Activated CD8-positive, alpha-beta memory T cell treated with anti-CD3 and anti-CD28 coated beads, Interleukin-2, amount 50 U/mL, for 4 hours (primary cell): ENCODE data around the gene GPT2.
"Not testable (repeated sequence)": the region's sequence is repeated elsewhere in the genome, so short reads cannot be mapped to it uniquely, and the experiment has no call there.

Experiments
- DNase-seq: peaks from one replicate; pipeline ENCODE4 v3.0.0-alpha.2; 2020

The GPT2 gene

GRCh38 chr16:46866286-46866685, 17.9 kb upstream of the GPT2 start:
- no peak for DNase-seq

GRCh38 chr16:46867486-46867885, 16.7 kb upstream of the GPT2 start:
- not testable (repeated sequence) for DNase-seq

GRCh38 chr16:46868891-46869290, 15.3 kb upstream of the GPT2 start:
- not testable (repeated sequence) for DNase-seq

- DNase-seq: no peak
These were observed 12.6 kb upstream of the GPT2 start for GRCh38 chr16:46871597-46871996.

DNA sequence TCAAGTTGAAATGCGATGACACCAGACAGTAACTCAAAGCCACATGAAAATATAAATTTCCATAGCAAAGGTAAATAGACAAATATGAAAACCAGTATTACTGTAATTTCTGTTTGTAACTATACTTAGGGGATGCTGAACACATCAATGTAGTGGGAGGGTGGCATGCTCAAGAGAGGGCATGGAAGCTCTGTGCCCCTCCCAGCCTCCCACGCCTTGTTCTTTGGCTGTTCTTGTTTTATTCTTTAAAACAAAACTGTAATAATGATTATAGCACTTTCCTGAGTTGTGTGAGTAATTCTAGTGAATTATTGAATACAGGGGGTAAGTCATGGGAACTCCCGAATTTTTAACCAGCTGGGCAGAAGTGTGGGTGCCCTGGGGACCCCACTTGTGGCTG, 11.0 kb upstream of the GPT2 start:
- no peak for DNase-seq

DNA sequence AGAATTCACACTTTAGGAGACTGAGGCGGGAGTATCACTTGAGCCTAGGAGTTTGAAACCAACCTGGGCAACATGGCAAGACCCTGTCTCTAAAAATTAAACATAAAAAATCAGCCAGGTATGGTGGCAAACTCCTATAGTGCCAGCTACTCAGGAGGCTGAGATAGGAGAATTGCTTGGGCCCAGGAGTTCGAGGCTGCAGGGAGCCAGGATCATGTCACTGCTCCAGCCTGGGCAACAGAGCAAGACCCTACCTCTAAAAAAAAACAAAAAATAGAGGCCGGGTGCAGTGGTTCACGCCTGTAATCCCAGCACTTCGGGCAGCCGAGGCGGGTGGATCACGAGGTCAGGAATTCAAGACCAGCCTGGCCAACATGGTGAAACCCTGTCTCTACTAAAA, 8.9 kb upstream of the GPT2 start:
- no peak for DNase-seq

GRCh38 chr16:46882304-46882939, 1.7 kb upstream of the GPT2 start:
- no peak for DNase-seq

- DNase-seq: no peak
These were observed 1.2 kb upstream of the GPT2 start for GRCh38 chr16:46882940-46883307.

GRCh38 chr16:46883353-46883689, 841 bp upstream of the GPT2 start:
- no peak for DNase-seq

- no peak for DNase-seq
These were observed 541 bp downstream of the GPT2 start for GRCh38 chr16:46884513-46885293.

DNA sequence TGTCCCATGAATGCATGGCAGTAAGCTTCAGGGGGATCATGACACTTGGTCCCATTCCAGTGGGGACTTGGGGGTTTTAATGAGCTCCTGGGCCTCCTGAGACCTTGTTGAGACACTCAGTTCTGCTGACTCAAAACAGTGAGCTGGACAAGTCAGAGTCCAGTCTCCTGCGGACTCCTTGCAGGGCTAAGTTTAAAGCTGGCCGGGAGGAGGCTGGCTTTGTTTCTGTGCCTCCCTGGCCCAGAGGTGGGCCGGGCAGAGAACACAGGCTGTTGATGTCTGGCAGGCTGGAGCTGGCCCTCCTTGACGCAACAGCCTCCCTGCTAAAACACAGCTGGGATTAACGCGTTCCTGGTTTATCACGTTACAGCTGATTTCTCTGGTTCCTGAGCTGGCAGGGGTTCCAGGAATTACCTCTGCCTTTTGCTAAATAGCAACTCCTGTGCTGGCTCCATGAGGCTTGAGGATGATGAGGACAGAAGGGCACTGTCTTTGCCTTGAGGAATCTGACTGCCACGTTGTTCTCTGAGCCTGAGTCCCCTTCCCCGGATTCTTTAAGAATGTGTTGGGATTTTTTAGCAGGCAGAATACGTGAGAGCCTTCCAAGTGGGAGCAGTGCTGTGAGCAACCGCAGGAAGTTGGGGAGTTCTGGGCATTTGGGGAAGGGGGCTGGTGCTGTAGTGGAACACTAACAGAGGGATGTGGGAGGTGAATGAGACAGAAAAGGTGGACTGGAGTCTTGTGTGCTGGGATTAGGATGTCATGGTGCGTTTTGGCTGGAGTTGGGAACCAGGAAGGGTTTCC, 2.0 kb downstream of the GPT2 start:
- no peak for DNase-seq

- no peak for DNase-seq
These were observed 2.8 kb downstream of the GPT2 start for GRCh38 chr16:46886764-46887523.

- DNase-seq: no peak
These were observed 3.3 kb downstream of the GPT2 start for GRCh38 chr16:46887524-46887854.

DNA sequence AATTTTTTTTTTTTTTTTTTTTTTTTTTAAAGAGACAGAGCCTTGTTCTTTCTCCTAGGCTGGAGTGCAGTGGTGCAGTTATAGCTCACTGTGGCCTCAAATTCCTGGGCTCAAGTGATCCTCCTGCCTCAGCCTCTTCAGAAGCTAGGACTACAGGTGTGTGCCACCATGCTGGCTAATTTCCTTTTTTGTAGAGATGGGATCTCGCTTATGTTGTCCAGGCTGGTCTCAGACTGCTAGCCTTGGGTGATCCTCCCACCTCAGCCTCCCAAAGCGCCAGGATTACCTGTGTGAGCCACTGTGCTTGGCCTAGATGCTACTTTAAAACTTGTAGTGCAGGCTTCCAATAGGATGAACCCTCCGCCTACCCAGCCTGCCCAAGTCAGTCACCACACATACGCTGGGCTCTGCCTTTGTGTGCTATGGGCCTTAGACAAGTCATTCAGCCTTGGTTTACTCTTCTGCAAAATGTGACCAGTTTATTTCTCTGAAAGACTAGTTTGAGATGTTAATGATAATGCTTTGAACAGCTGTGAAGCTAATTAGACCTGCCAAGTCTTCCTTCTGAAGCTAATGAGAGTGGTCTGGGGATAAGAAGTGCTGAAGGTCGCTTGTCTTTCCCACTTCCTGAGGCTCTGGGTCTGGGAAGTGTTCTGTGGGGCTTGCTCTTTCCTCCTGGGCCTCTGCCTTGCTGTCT, 5.2 kb downstream of the GPT2 start:
- no peak for DNase-seq

GRCh38 chr16:46889942-46890300, 5.8 kb downstream of the GPT2 start:
- DNase-seq: no peak

DNA sequence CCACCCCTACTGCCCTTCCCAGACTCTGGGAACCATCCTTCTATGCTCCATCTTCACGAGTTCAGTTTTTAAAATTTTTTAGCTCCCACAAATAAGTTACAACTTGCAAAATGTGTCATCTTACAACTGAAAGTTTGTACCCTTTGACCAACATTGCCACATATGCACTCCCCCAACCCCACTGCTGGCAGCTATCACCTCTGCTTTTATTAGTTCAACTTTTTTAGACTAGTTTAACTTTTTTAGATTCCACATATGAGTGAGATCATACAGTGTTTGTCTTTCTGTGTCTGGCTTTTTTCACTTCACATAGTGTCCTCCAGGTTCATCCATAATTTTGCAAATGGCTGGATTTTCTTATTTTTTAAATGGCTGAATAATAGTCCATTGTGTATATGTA, 7.7 kb downstream of the GPT2 start:
- DNase-seq: no peak

DNA sequence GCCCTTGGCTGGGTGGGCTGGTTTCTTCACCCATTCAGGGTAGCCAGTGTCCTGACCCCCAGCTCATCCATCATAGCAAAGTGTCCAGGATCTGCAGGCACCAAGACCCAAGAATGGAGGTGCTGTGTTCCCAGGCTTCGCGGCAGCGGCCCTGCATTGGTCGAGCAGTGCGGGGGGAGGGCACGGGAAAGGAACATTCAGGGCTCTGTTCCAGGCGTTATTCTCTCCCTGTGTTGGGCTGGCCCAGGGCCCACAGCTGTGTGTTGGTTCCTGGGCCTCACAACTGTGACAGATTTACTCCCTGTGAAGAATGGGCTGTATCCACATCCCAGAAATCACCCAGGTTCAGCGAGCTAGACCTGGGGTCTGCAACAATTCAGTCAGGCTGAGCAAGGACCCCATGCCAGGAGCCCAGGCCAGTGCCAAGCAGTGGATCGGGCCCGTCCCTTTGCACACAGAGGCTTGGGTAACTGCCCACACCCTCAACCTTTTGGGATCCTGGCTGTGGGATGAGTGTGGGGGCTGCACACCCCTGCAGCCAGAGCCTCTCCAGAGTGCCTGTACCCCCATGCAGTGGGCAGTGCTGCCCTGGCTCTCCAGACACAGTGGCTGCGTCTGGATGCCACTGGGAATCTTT, 10.0 kb downstream of the GPT2 start:
- no peak for DNase-seq

- no peak for DNase-seq
These were observed 11.5 kb downstream of the GPT2 start for GRCh38 chr16:46895399-46896313.

DNA sequence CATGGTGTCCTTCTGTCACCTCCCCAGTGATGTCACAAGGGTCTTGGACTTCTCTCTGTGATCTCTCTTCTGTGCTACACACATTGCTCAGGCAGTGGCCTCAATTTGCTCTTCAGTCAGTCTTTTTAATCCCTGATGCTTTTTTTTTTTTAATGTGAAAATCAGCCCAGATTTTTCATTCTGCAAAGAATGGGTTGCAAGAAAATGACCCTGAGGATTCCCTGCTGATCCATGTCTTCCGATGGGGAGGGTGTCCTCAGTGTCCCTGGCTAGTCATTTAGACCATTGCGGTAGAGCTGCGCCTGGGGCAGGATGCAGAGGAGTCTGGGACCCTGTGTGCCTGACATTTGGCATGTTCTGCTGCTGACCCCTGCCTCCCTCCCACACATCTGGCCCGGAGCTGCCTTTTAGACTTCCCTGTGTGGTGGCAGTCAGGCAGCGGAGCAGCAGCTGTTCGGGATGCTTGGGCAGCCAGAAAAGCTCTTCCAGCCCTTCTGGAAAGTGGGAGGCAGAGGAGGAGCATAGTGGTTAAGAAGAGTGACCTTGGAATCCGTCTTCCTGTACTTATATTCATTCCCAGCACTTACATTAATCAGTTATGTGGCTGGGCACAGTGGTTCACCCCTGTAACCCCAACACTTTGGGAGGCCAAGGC, 12.3 kb downstream of the GPT2 start:
- no peak for DNase-seq

- DNase-seq: no peak
These were observed 13.3 kb downstream of the GPT2 start for GRCh38 chr16:46897471-46897870.

DNA sequence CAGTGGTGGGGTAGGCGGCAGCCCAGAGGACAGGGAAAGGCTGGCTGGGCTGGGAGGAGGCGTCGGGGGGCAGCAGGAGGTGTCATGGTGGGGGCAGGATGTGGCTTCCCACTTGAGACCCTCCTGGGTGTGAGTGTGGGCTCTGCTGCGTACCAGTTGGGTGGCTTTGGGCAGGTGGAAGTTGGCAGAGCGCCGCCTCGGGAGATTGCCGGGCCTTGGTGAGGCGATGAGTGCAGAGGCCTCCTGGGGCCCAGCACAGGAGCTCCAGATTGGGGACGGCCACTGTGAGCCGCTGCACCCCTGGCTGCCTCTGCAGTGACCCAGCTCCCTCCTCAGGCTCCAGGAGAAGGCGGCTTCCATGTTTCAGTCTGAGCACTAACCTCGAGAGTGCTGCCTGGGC, 13.8 kb downstream of the GPT2 start:
- DNase-seq: no peak
